GM12878 (cell line): ENCODE measurements around the gene LRRC70. TPM values are rescaled to one million over a fixed set of nuclear protein-coding genes. Genes with fewer than 3 reads are reported as not detected.

Experiments used
- ATAC-seq: fragments of 200-7000 bp; cut with Tn5 transposase; 3 replicates; pipeline ENCODE4 v1.9.1; 2020; ENCODE audit warnings: mild to moderate bottlenecking, moderate library complexity
- BruUV-seq: library from RNA; stranded (reverse); fragments of 400-500 nt; replicated peaks from 2 replicates; lab custom pipeline; 2021; lab: Mats Ljungman, UMichigan
- CTCF ChIA-PET: fragments of 300-600 bp; sonication (Branson Sonifier 250); formaldehyde crosslinking; extraction: SDS; loops from one replicate; lab custom pipeline; 2021; ENCODE audit warnings: inconsistent platforms; lab: Yijun Ruan, JAX
- POLR2A ChIA-PET: fragments of 350-600 bp; formaldehyde crosslinking; extraction: SDS; loops from one replicate; lab custom pipeline; 2021; ENCODE audit warnings: inconsistent platforms; lab: Charles Lee
- RAD21 ChIA-PET: fragments of 300-600 bp; sonication (Branson Sonifier 250); formaldehyde crosslinking; loops from one replicate; lab custom pipeline; 2023; ENCODE audit warnings: antibody characterized with exemption; ENCODE audit not compliant: unreplicated experiment; lab: Charles Lee
- SMC1A ChIA-PET: fragments of 300-600 bp; sonication (Branson Sonifier 250); formaldehyde crosslinking; loops from one replicate; lab custom pipeline; 2023; ENCODE audit not compliant: unreplicated experiment, uncharacterized antibody; lab: Charles Lee
- DNase-seq: peaks from one replicate; pipeline ENCODE4 v3.0.0-alpha.2; 2011; ENCODE audit warnings: low read depth, low spot score
- FAIRE-seq: peaks from 3 replicates; lab custom pipeline; 2011; peaks lifted over from hg19 to GRCh38; lab: Jason Lieb, UNC
- H2AFZ ChIP-seq: 2 replicates; pipeline ENCODE4 v1.6.0; 2011; ENCODE audit warnings: low read depth, low read length, control low read depth; ENCODE audit not compliant: control insufficient read depth
- H3K27ac ChIP-seq: 2 replicates; pipeline ENCODE4 v1.5.1; 2011; ENCODE audit warnings: control low read depth; ENCODE audit not compliant: control insufficient read depth, insufficient read depth
- H3K27me3 ChIP-seq, 2 experiments: replicated peaks in 1 of 2; 2 replicates each; pipeline versions ENCODE4 v1.6.0 to v1.6.1; 2011; ENCODE audit warnings: low read length in 1 of 2; ENCODE audit not compliant: control insufficient read depth in 2 of 2, insufficient read depth in 2 of 2
- H3K36me3 ChIP-seq, 2 experiments: 2 replicates each; pipeline ENCODE4 v1.5.1; 2011; ENCODE audit warnings: low read length in 1 of 2; ENCODE audit not compliant: control insufficient read depth in 2 of 2, insufficient read depth in 2 of 2
- H3K4me1 ChIP-seq: 2 replicates; pipeline ENCODE4 v1.6.1; 2011; ENCODE audit warnings: mild to moderate bottlenecking, low read length, moderate library complexity, mixed read lengths; ENCODE audit not compliant: control insufficient read depth, insufficient read depth
- H3K4me2 ChIP-seq: 2 replicates; pipeline ENCODE4 v1.6.0; 2011; ENCODE audit warnings: control low read depth; ENCODE audit not compliant: control insufficient read depth, insufficient read depth
- H3K4me3 ChIP-seq: fragments of 200-600 bp; sonication (generic); 2 replicates; pipeline ENCODE4 v1.5.1; 2016
- H3K79me2 ChIP-seq: 2 replicates; pipeline ENCODE4 v1.6.0; 2011; ENCODE audit warnings: low read length; ENCODE audit not compliant: control insufficient read depth, insufficient read depth
- H3K9ac ChIP-seq: 2 replicates; pipeline ENCODE4 v1.8.0; 2011; ENCODE audit warnings: low read length, control low read depth, mixed read lengths; ENCODE audit not compliant: control insufficient read depth, insufficient read depth
- H3K9me3 ChIP-seq: replicated peaks from 3 replicates; pipeline ENCODE4 v1.5.1; 2011; ENCODE audit warnings: mild to moderate bottlenecking, low read length; ENCODE audit not compliant: control insufficient read depth, insufficient read depth
- H4K20me1 ChIP-seq: 2 replicates; pipeline ENCODE4 v1.6.0; 2011; ENCODE audit not compliant: control insufficient read depth, insufficient read depth
- BHLHE40 ChIP-seq, 2 experiments: fragments of 450-650 bp in 1 of 2; IDR thresholded peaks; 2 replicates each; pipeline ENCODE4 v1.6.1; 2011 to 2017; ENCODE audit warnings: low read depth in 2 of 2, borderline replicate concordance in 1 of 2, improper control_type of control experiment in 1 of 2, low read length in 1 of 2, mild to moderate bottlenecking in 1 of 2
- BRCA1 ChIP-seq: IDR thresholded peaks from 2 replicates; pipeline ENCODE4 v1.6.1; 2011; ENCODE audit warnings: low read depth, low read length, improper control_type of control experiment
- CEBPB ChIP-seq, 2 experiments: fragments of 150-350 bp in 1 of 2; IDR thresholded peaks; 2 replicates each; pipeline ENCODE4 v1.6.1; 2012 to 2014; ENCODE audit warnings: low read depth in 2 of 2, low read length in 2 of 2, borderline replicate concordance in 1 of 2, inconsistent platforms in 1 of 2
- CHD2 ChIP-seq: IDR thresholded peaks from 2 replicates; pipeline ENCODE4 v1.6.1; 2011; ENCODE audit warnings: low read depth, low read length, improper control_type of control experiment, borderline replicate concordance
- IKZF2 ChIP-seq, 2 experiments: fragments of 450-650 bp; IDR thresholded peaks; 2 replicates each; pipeline ENCODE4 v1.6.1; 2017; ENCODE audit warnings: mild to moderate bottlenecking in 2 of 2, moderate library complexity in 2 of 2
- NR2C1 ChIP-seq: fragments of 450-650 bp; IDR thresholded peaks from 2 replicates; pipeline ENCODE4 v1.6.1; 2017; ENCODE audit warnings: antibody characterized with exemption, mild to moderate bottlenecking, moderate library complexity
- POLR2A ChIP-seq: IDR thresholded peaks from 2 replicates; pipeline ENCODE4 v1.6.1; 2011; ENCODE audit warnings: low read depth, mild to moderate bottlenecking, low read length
- POLR2AphosphoS2 ChIP-seq: IDR thresholded peaks from 2 replicates; pipeline ENCODE4 v1.6.1; 2011; ENCODE audit warnings: low read depth, mild to moderate bottlenecking, low read length, improper control_type of control experiment, moderate library complexity
- RB1 ChIP-seq: fragments of 450-650 bp; formaldehyde crosslinking; IDR thresholded peaks from 2 replicates; pipeline ENCODE4 v1.6.1; 2017; ENCODE audit warnings: mild to moderate bottlenecking, borderline replicate concordance
- RBBP5 ChIP-seq: fragments of 200-600 bp; sonication (generic); conservative IDR thresholded peaks from 2 replicates; pipeline ENCODE4 v1.6.1; 2016
- SMAD1 ChIP-seq: fragments of 450-650 bp; IDR thresholded peaks from 2 replicates; pipeline ENCODE4 v1.6.1; 2018; ENCODE audit warnings: mild to moderate bottlenecking, low read depth; ENCODE audit not compliant: partially characterized antibody
- SUZ12 ChIP-seq: fragments of 200-600 bp; sonication (generic); IDR thresholded peaks from one replicate; pipeline ENCODE4 v1.6.1; 2018; ENCODE audit warnings: antibody characterized with exemption, mild to moderate bottlenecking; ENCODE audit not compliant: unreplicated experiment
- WGBS: methylation state at CpG from one replicate; pipeline ENCODE4 v1.1.6; 2016; ENCODE audit warnings: low lambda C conversion rate; ENCODE audit not compliant: insufficient replicate concordance, insufficient coverage; ENCODE audit errors: missing lambda C conversion rate; 5-methylcytosine and 5-hydroxymethylcytosine counted together
- in situ Hi-C: fragments of 300-500 bp; cut with MboI; formaldehyde crosslinking; loops from 9 replicates; pipeline ENCODE4 v1.14.3; 2018; ENCODE audit warnings: mixed read lengths
- intact Hi-C: fragments of 100-400 bp; cut with micrococcal nuclease; formaldehyde crosslinking; loops from one replicate; pipeline ENCODE4 v1.14.2; 2022; ENCODE audit not compliant: unreplicated experiment
- polyA plus RNA-seq, 11 experiments: library from polyadenylated mRNA; depleted of rRNA in 4 of 11; unstranded in 6 of 11; stranded (reverse) in 5 of 11; fragments of >200 nt; fragmentation: Nextera tagmentation in 4 of 11; fragmentation: Illumina TruSeq in 1 of 11; extraction: Ambion mirVana in 4 of 11; extraction: Trizol in 1 of 11; gene quantifications; 1 replicate in 1 of 11; 2 replicates in 10 of 11; pipeline versions ENCODE4 v1.2.1 to v1.2.3, GENCODE V29; 2011 to 2016; ENCODE audit warnings: inconsistent platforms in 2 of 11, missing spikeins in 2 of 11, low read depth in 1 of 11
- total RNA-seq, 4 experiments: library from RNA; depleted of rRNA in 3 of 4; stranded (reverse); fragments of >200 nt in 3 of 4; fragmentation: Illumina TruSeq in 1 of 4; extraction: Trizol in 1 of 4; gene quantifications; 2 replicates each; pipeline versions ENCODE4 v1.2.1 to v1.2.3, GENCODE V29; 2013 to 2021
- TF ChIP-seq, protein P1 (sequence below): fragments of 150-350 bp; IDR thresholded peaks from 2 replicates; pipeline ENCODE4 v1.6.1; 2016; ENCODE audit warnings: low read depth, low read length
- TF ChIP-seq, protein P2 (sequence below): fragments of 450-650 bp; IDR thresholded peaks from 2 replicates; pipeline ENCODE4 v1.6.1; 2018; ENCODE audit warnings: mild to moderate bottlenecking, low read depth, moderate library complexity; ENCODE audit not compliant: partially characterized antibody
- TF ChIP-seq, protein P3 (sequence below): fragments of 450-650 bp; IDR thresholded peaks from 2 replicates; pipeline ENCODE4 v1.6.1; 2017; ENCODE audit warnings: mild to moderate bottlenecking, moderate library complexity

Gene LRRC70
- total and polyA plus RNA-seq, 10 of the 15 experiments (the other 5 are each of a cell fraction or from before 2014, with no cell fraction given): 0.35 to 1.5 (median 0.84) TPM

DNA sequence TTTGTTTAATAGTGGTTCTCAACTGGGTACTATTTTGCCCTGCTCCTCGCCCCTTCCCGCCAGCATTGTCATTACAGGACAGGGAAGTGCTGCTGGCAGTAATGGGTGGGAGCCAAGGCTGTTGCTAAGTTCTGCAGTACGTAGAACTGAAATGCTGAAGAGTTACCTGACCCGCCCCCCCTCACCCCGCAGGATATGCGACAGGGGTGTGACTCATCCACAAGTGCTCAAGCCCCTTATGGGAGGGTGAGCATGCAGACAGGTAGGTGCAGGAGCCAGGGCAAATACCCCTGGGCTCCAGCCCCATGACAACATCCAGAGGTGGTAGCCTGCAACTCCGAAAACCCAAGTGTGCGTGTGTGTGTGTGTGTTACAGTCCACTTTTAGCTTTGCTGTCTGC, 35.7 kb downstream of the LRRC70 start:
- Histone ChIP-seq H4K20me1 (no peaks in the 10 kb centered on the region), H3K79me2 (no peaks in the 10 kb centered on the region), H3K9me3 (no peaks in the 10 kb centered on the region), H3K4me1 (no peaks in the 10 kb centered on the region), H3K4me3 (no peak overlapping the region), H3K36me3 (peaks cover 0 to under 1% of the 10 kb centered on the region in 2 experiments; a peak in 2 of 4 replicates), H3K27me3 (no peaks in the 10 kb centered on the region), H3K27ac (no peak overlapping the region), H2AFZ (no peak overlapping the region), H3K9ac (no peak overlapping the region), H3K4me2 (no peak overlapping the region)
- 100% methylated on average over 8 of the region's 8 CpGs for WGBS
- BruUV-seq: no TSS peak
- ATAC-seq (no peak), FAIRE-seq (no peak), DNase-seq (no peak)
- CTCF ChIA-PET: interaction anchor here (0.8 kb wide), 1 partner anchor 9 kb away, joined by 3 read pairs; no protein-coding TSS in a partner anchor
- POLR2A ChIA-PET: no interaction called here
- intact Hi-C loops: no loop called here
- SMC1A ChIA-PET: interaction anchor here (1.2 kb wide), 1 partner anchor 41 kb away, joined by 7 read pairs; no protein-coding TSS in a partner anchor
- in situ Hi-C loops: no loop called here
- RAD21 ChIA-PET: no interaction called here
- no peak for TF ChIP-seq POLR2AphosphoS2
- TF ChIP-seq NR2C1: no peak
- no peak for TF ChIP-seq BHLHE40 (IDR thresholded peaks at IDR 0.05; ENCODE audit: borderline replicate concordance in 1 of 2, low read depth in 2 of 2, low read length in 1 of 2)
- TF ChIP-seq CEBPB (IDR thresholded peaks at IDR 0.05; ENCODE audit: borderline replicate concordance in 1 of 2, low read depth in 2 of 2, low read length in 2 of 2): no peak
- no peak for TF ChIP-seq SMAD1
- TF ChIP-seq, protein P1, sequence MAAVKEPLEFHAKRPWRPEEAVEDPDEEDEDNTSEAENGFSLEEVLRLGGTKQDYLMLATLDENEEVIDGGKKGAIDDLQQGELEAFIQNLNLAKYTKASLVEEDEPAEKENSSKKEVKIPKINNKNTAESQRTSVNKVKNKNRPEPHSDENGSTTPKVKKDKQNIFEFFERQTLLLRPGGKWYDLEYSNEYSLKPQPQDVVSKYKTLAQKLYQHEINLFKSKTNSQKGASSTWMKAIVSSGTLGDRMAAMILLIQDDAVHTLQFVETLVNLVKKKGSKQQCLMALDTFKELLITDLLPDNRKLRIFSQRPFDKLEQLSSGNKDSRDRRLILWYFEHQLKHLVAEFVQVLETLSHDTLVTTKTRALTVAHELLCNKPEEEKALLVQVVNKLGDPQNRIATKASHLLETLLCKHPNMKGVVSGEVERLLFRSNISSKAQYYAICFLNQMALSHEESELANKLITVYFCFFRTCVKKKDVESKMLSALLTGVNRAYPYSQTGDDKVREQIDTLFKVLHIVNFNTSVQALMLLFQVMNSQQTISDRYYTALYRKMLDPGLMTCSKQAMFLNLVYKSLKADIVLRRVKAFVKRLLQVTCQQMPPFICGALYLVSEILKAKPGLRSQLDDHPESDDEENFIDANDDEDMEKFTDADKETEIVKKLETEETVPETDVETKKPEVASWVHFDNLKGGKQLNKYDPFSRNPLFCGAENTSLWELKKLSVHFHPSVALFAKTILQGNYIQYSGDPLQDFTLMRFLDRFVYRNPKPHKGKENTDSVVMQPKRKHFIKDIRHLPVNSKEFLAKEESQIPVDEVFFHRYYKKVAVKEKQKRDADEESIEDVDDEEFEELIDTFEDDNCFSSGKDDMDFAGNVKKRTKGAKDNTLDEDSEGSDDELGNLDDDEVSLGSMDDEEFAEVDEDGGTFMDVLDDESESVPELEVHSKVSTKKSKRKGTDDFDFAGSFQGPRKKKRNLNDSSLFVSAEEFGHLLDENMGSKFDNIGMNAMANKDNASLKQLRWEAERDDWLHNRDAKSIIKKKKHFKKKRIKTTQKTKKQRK: no peak
- TF ChIP-seq RB1: no peak
- TF ChIP-seq SUZ12: no peak
- TF ChIP-seq CHD2: no peak
- TF ChIP-seq POLR2A: no peak
- TF ChIP-seq IKZF2 (IDR thresholded peaks at IDR 0.05): no peak
- no peak for TF ChIP-seq RBBP5
- TF ChIP-seq, protein P2, sequence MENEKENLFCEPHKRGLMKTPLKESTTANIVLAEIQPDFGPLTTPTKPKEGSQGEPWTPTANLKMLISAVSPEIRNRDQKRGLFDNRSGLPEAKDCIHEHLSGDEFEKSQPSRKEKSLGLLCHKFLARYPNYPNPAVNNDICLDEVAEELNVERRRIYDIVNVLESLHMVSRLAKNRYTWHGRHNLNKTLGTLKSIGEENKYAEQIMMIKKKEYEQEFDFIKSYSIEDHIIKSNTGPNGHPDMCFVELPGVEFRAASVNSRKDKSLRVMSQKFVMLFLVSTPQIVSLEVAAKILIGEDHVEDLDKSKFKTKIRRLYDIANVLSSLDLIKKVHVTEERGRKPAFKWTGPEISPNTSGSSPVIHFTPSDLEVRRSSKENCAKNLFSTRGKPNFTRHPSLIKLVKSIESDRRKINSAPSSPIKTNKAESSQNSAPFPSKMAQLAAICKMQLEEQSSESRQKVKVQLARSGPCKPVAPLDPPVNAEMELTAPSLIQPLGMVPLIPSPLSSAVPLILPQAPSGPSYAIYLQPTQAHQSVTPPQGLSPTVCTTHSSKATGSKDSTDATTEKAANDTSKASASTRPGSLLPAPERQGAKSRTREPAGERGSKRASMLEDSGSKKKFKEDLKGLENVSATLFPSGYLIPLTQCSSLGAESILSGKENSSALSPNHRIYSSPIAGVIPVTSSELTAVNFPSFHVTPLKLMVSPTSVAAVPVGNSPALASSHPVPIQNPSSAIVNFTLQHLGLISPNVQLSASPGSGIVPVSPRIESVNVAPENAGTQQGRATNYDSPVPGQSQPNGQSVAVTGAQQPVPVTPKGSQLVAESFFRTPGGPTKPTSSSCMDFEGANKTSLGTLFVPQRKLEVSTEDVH: no peak
- TF ChIP-seq, protein P3, sequence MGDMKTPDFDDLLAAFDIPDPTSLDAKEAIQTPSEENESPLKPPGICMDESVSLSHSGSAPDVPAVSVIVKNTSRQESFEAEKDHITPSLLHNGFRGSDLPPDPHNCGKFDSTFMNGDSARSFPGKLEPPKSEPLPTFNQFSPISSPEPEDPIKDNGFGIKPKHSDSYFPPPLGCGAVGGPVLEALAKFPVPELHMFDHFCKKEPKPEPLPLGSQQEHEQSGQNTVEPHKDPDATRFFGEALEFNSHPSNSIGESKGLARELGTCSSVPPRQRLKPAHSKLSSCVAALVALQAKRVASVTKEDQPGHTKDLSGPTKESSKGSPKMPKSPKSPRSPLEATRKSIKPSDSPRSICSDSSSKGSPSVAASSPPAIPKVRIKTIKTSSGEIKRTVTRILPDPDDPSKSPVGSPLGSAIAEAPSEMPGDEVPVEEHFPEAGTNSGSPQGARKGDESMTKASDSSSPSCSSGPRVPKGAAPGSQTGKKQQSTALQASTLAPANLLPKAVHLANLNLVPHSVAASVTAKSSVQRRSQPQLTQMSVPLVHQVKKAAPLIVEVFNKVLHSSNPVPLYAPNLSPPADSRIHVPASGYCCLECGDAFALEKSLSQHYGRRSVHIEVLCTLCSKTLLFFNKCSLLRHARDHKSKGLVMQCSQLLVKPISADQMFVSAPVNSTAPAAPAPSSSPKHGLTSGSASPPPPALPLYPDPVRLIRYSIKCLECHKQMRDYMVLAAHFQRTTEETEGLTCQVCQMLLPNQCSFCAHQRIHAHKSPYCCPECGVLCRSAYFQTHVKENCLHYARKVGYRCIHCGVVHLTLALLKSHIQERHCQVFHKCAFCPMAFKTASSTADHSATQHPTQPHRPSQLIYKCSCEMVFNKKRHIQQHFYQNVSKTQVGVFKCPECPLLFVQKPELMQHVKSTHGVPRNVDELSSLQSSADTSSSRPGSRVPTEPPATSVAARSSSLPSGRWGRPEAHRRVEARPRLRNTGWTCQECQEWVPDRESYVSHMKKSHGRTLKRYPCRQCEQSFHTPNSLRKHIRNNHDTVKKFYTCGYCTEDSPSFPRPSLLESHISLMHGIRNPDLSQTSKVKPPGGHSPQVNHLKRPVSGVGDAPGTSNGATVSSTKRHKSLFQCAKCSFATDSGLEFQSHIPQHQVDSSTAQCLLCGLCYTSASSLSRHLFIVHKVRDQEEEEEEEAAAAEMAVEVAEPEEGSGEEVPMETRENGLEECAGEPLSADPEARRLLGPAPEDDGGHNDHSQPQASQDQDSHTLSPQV: no peak
- no peak for TF ChIP-seq BRCA1
